ENCODE measurements around the gene HOXD12. TPM values are rescaled to one million over a fixed set of nuclear protein-coding genes. Genes with fewer than 3 reads are reported as not detected.

Gene HOXD12
- total RNA-seq, 2 experiments from 2014 or later = not detected

- peaks cover 16% of the 10 kb centered on the region for H3K4me1 Mint-ChIP-seq (ENCODE audit: low read depth)
- POLR2A ChIA-PET = no interaction called here
- H3K27ac Mint-ChIP-seq = no peak overlapping the region
- intact Hi-C loops (cut with micrococcal nuclease) = no loop called here
- no peak overlapping the region for H3K4me3 Mint-ChIP-seq
- TF ChIP-seq CTCF (IDR thresholded peaks at IDR 0.05) = no peak
- no peak for DNase-seq
- CTCF ChIA-PET = interaction anchor here (0.6 to 2.9 kb wide), 18 partner anchors 9 to 544 kb away, joined by 3 to 28 read pairs (median 5); no protein-coding TSS in a partner anchor
- no peak for ATAC-seq
- peaks cover 2% of the 10 kb centered on the region for H3K9me3 Mint-ChIP-seq
- H3K36me3 Mint-ChIP-seq (ENCODE audit: low read depth) = peaks cover 3% of the 10 kb centered on the region
- peaks cover 82% of the 10 kb centered on the region for H3K27me3 Mint-ChIP-seq
Measured at GRCh38 chr2:176110415-176111308, 11.1 kb downstream of the HOXD12 start.

GRCh38 chr2:176111309-176111663, 11.7 kb downstream of the HOXD12 start:
- TF ChIP-seq CTCF (IDR thresholded peaks at IDR 0.05) = peak; percentile 45
- H3K27ac Mint-ChIP-seq = no peak overlapping the region
- H3K36me3 Mint-ChIP-seq (ENCODE audit: low read depth) = peaks cover 3% of the 10 kb centered on the region
- CTCF ChIA-PET = interaction anchor here (0.6 to 2.9 kb wide), 18 partner anchors 9 to 543 kb away, joined by 3 to 28 read pairs (median 5); no protein-coding TSS in a partner anchor
- peaks cover 13% of the 10 kb centered on the region for H3K4me1 Mint-ChIP-seq (ENCODE audit: low read depth)
- no peak overlapping the region for H3K4me3 Mint-ChIP-seq
- peaks cover 81% of the 10 kb centered on the region for H3K27me3 Mint-ChIP-seq
- DNase-seq (peak; percentile 54), ATAC-seq (no peak)
- intact Hi-C loops (cut with micrococcal nuclease) = no loop called here
- POLR2A ChIA-PET = no interaction called here
- H3K9me3 Mint-ChIP-seq = peaks cover 2% of the 10 kb centered on the region

- POLR2A ChIA-PET = no interaction called here
- no peak for ATAC-seq
- Mint-ChIP-seq H3K9me3 (peaks cover 4% of the 10 kb centered on the region), H3K27me3 (peaks cover 84% of the 10 kb centered on the region), H3K4me3 (no peak overlapping the region), H3K27ac (no peak overlapping the region), H3K4me1 (ENCODE audit: low read depth) (peaks cover 11% of the 10 kb centered on the region), H3K36me3 (ENCODE audit: low read depth) (peaks cover 3% of the 10 kb centered on the region)
- no peak for TF ChIP-seq CTCF (IDR thresholded peaks at IDR 0.05)
- intact Hi-C loops (cut with micrococcal nuclease) = no loop called here
- no peak for DNase-seq
- CTCF ChIA-PET = interaction anchor here (1.3 to 2.9 kb wide), 8 partner anchors 15 to 525 kb away, joined by 4 to 28 read pairs (median 7); no protein-coding TSS in a partner anchor
Measured at GRCh38 chr2:176111846-176112374, 12.3 kb downstream of the HOXD12 start.

- ChIA-PET POLR2A (no interaction called here), CTCF (interaction anchor here (1.2 to 5.2 kb wide), 5 partner anchors 14 to 31 kb away, joined by 3 to 28 read pairs (median 21); no protein-coding TSS in a partner anchor)
- H3K36me3 Mint-ChIP-seq (ENCODE audit: low read depth) = peaks cover 3% of the 10 kb centered on the region
- DNase-seq (no peak), ATAC-seq (no peak)
- peaks cover 8% of the 10 kb centered on the region for H3K4me1 Mint-ChIP-seq (ENCODE audit: low read depth)
- H3K4me3 Mint-ChIP-seq = no peak overlapping the region
- H3K27me3 Mint-ChIP-seq = peaks cover 85% of the 10 kb centered on the region
- H3K27ac Mint-ChIP-seq = no peak overlapping the region
- intact Hi-C loops (cut with micrococcal nuclease) = no loop called here
- peaks cover 4% of the 10 kb centered on the region for H3K9me3 Mint-ChIP-seq
- TF ChIP-seq CTCF (IDR thresholded peaks at IDR 0.05) = no peak
Measured at GRCh38 chr2:176112375-176113302, 13.0 kb downstream of the HOXD12 start.
